GM19035 (cell line): ENCODE measurements around the gene FBXL17.
A peak's percentile ranks its signal among the peaks of the same experiment; 100 is the strongest.
"Not testable (repeated sequence)": the region's sequence is repeated elsewhere in the genome, so short reads cannot be mapped to it uniquely, and the experiment has no call there.

ENCODE experiments used
- ATAC-seq: cut with Tn5 transposase; IDR thresholded peaks from one replicate; pipeline ENCODE4 v1.9.1; 2021; ENCODE audit not compliant: unreplicated experiment

The FBXL17 gene

GRCh38 chr5:108315829-108316228 lies 66.1 kb downstream of the FBXL17 start:
- ATAC-seq: no peak

GRCh38 chr5:108312258-108312657 lies 69.6 kb downstream of the FBXL17 start:
- no peak for ATAC-seq

GRCh38 chr5:108311682-108312081 lies 70.2 kb downstream of the FBXL17 start:
- ATAC-seq: no peak

- ATAC-seq: no peak
These were observed 78.3 kb downstream of the FBXL17 start for GRCh38 chr5:108303611-108304010.

GRCh38 chr5:108303086-108303485 lies 78.8 kb downstream of the FBXL17 start:
- no peak for ATAC-seq

- ATAC-seq: no peak
These were observed 84.8 kb downstream of the FBXL17 start for GRCh38 chr5:108297042-108297601.

GRCh38 chr5:108295578-108296368 lies 86.1 kb downstream of the FBXL17 start:
- ATAC-seq: no peak

- ATAC-seq: no peak
These were observed 100.8 kb downstream of the FBXL17 start for GRCh38 chr5:108280960-108281569.

- ATAC-seq: no peak
These were observed 101.7 kb downstream of the FBXL17 start for GRCh38 chr5:108280248-108280647.

- no peak for ATAC-seq
These were observed 103.3 kb downstream of the FBXL17 start for GRCh38 chr5:108278285-108279240.

- no peak for ATAC-seq
These were observed 105.5 kb downstream of the FBXL17 start for GRCh38 chr5:108276187-108277050.

GRCh38 chr5:108274080-108274479 lies 107.8 kb downstream of the FBXL17 start:
- ATAC-seq: not testable (repeated sequence)

- ATAC-seq: no peak
These were observed 110.8 kb downstream of the FBXL17 start for GRCh38 chr5:108271127-108271526.

- ATAC-seq: no peak
These were observed 115.7 kb downstream of the FBXL17 start for GRCh38 chr5:108266242-108266641.

- ATAC-seq: no peak
These were observed 117.4 kb downstream of the FBXL17 start for GRCh38 chr5:108264533-108264932.

- no peak for ATAC-seq
These were observed 118.6 kb downstream of the FBXL17 start for GRCh38 chr5:108263338-108263737.

- no peak for ATAC-seq
These were observed 121.1 kb downstream of the FBXL17 start for GRCh38 chr5:108260858-108261170.

- ATAC-seq: peak; percentile 95
These were observed 121.6 kb downstream of the FBXL17 start for GRCh38 chr5:108260117-108260857.

- ATAC-seq: no peak
These were observed 122.6 kb downstream of the FBXL17 start for GRCh38 chr5:108259306-108259705.

- no peak for ATAC-seq
These were observed 123.9 kb downstream of the FBXL17 start for GRCh38 chr5:108257996-108258395.
